GM12874 (cell line): Measurements from ENCODE around the gene PBX3.

ENCODE experiments used
- CTCF ChIP-seq: IDR thresholded peaks from 2 replicates; pipeline ENCODE4 v1.5.1; 2011; ENCODE audit warnings: low read depth, mild to moderate bottlenecking, control low read depth, low read length, moderate library complexity; ENCODE audit not compliant: insufficient read depth

PBX3 gene

GRCh38 chr9:125970340-125970739, 223.2 kb downstream of the PBX3 start:
- TF ChIP-seq CTCF = no peak

- TF ChIP-seq CTCF = no peak
Observed at GRCh38 chr9:125971050-125971449, 223.9 kb downstream of the PBX3 start.

- no peak for TF ChIP-seq CTCF
Observed at GRCh38 chr9:125972012-125972729, 225.0 kb downstream of the PBX3 start.

GRCh38 chr9:125973547-125973946, 226.4 kb downstream of the PBX3 start:
- no peak for TF ChIP-seq CTCF

- no peak for TF ChIP-seq CTCF
Observed at GRCh38 chr9:125974705-125975104, 227.5 kb downstream of the PBX3 start.

- no peak for TF ChIP-seq CTCF
Observed at GRCh38 chr9:125977223-125977622, 230.1 kb downstream of the PBX3 start.

GRCh38 chr9:125979383-125979782, 232.2 kb downstream of the PBX3 start:
- no peak for TF ChIP-seq CTCF
